WTC11 (cell line): ENCODE data around the gene PMM1. TPM values are rescaled to one million over a fixed set of nuclear protein-coding genes. Genes with fewer than 3 reads are reported as not detected.
A peak's percentile ranks its signal among the peaks of the same experiment; 100 is the strongest.

Source experiments
- ATAC-seq: fragments of 200-7000 bp; cut with Tn5 transposase; 2 replicates; pipeline ENCODE4 v1.10.0; 2021; ENCODE audit warnings: mild to moderate bottlenecking, moderate library complexity
- CTCF ChIA-PET: fragments of 300-600 bp; sonication (Branson Sonifier 250); formaldehyde crosslinking; loops from one replicate; lab custom pipeline; 2021; ENCODE audit warnings: antibody characterized with exemption; lab: Charles Lee
- POLR2A ChIA-PET: fragments of 350-600 bp; sonication (Branson Sonifier 250); formaldehyde crosslinking; loops from one replicate; lab custom pipeline; 2021; ENCODE audit warnings: antibody characterized with exemption; lab: Charles Lee
- DNase-seq: peaks from one replicate; pipeline ENCODE4 v3.0.0; 2021; ENCODE audit warnings: low spot score
- H3K27ac Mint-ChIP-seq: 2 replicates; pipeline ENCODE4 v1.8.0; 2021; ENCODE audit warnings: mixed read lengths
- H3K27me3 Mint-ChIP-seq: 2 replicates; pipeline ENCODE4 v1.8.0; 2021; ENCODE audit warnings: low read depth, mild to moderate bottlenecking, moderate library complexity, mixed read lengths
- H3K36me3 Mint-ChIP-seq: 2 replicates; pipeline ENCODE4 v1.8.0; 2021; ENCODE audit warnings: mixed read lengths
- H3K4me1 Mint-ChIP-seq: 2 replicates; pipeline ENCODE4 v1.8.0; 2022; ENCODE audit warnings: mixed read lengths
- H3K4me3 Mint-ChIP-seq: 2 replicates; pipeline ENCODE4 v1.8.0; 2021; ENCODE audit warnings: mild to moderate bottlenecking, moderate library complexity, mixed read lengths
- H3K9me3 Mint-ChIP-seq: 2 replicates; pipeline ENCODE4 v1.8.0; 2021; ENCODE audit warnings: mixed read lengths
- AR ChIP-seq: fragments of 250-450 bp; sonication (Bioruptor Pico); IDR thresholded peaks from 2 replicates; pipeline ENCODE4 v1.9.0; 2021; ENCODE audit warnings: mild to moderate bottlenecking
- ARID4B ChIP-seq: sonication (generic); formaldehyde crosslinking; IDR thresholded peaks from 2 replicates; pipeline ENCODE4 v1.8.0; 2023; ENCODE audit warnings: missing genetic modification reagents, mild to moderate bottlenecking, borderline replicate concordance
- ATF1 ChIP-seq: sonication (generic); formaldehyde crosslinking; IDR thresholded peaks from 2 replicates; pipeline ENCODE4 v1.8.1; 2023; ENCODE audit warnings: mild to moderate bottlenecking, moderate library complexity, missing genetic modification reagents
- CBFB ChIP-seq: sonication (generic); formaldehyde crosslinking; IDR thresholded peaks from 2 replicates; pipeline ENCODE4 v1.8.1; 2022; ENCODE audit warnings: mild to moderate bottlenecking, low read depth, missing genetic modification reagents
- E2F1 ChIP-seq: sonication (generic); formaldehyde crosslinking; IDR thresholded peaks from 2 replicates; pipeline ENCODE4 v1.8.0; 2022; ENCODE audit warnings: mild to moderate bottlenecking, missing genetic modification reagents
- E2F4 ChIP-seq: sonication (generic); formaldehyde crosslinking; IDR thresholded peaks from 2 replicates; pipeline ENCODE4 v1.8.1; 2022; ENCODE audit warnings: low read depth, mild to moderate bottlenecking, moderate library complexity, missing genetic modification reagents, borderline replicate concordance
- EMX1 ChIP-seq: fragments of 250-450 bp; sonication (Bioruptor Pico); IDR thresholded peaks from 2 replicates; pipeline ENCODE4 v1.8.0; 2021; ENCODE audit warnings: mild to moderate bottlenecking
- ESRRA ChIP-seq: sonication (generic); formaldehyde crosslinking; IDR thresholded peaks from 2 replicates; pipeline ENCODE4 v1.8.1; 2022; ENCODE audit warnings: mild to moderate bottlenecking, missing genetic modification reagents, borderline replicate concordance
- ETV6 ChIP-seq: sonication (generic); formaldehyde crosslinking; IDR thresholded peaks from 2 replicates; pipeline ENCODE4 v1.8.1; 2022; ENCODE audit warnings: mild to moderate bottlenecking, missing genetic modification reagents
- FOXK1 ChIP-seq: sonication (generic); formaldehyde crosslinking; IDR thresholded peaks from 2 replicates; pipeline ENCODE4 v1.8.0; 2022; ENCODE audit warnings: mild to moderate bottlenecking, moderate library complexity, missing genetic modification reagents
- FOXP1 ChIP-seq: sonication (generic); formaldehyde crosslinking; IDR thresholded peaks from 2 replicates; pipeline ENCODE4 v1.8.0; 2022; ENCODE audit warnings: missing genetic modification reagents, mild to moderate bottlenecking, moderate library complexity, borderline replicate concordance
- FOXP4 ChIP-seq: sonication (generic); formaldehyde crosslinking; IDR thresholded peaks from 2 replicates; pipeline ENCODE4 v1.8.0; 2022; ENCODE audit warnings: mild to moderate bottlenecking, missing genetic modification reagents
- GABPB1 ChIP-seq: sonication (generic); formaldehyde crosslinking; IDR thresholded peaks from 2 replicates; pipeline ENCODE4 v1.8.1; 2023; ENCODE audit warnings: mild to moderate bottlenecking, missing genetic modification reagents
- GTF2I ChIP-seq: fragments of 250-450 bp; sonication (Bioruptor Pico); conservative IDR thresholded peaks from 2 replicates; pipeline ENCODE4 v1.4.0; 2021; ENCODE audit warnings: mild to moderate bottlenecking
- JUN ChIP-seq: sonication (generic); formaldehyde crosslinking; IDR thresholded peaks from 2 replicates; pipeline ENCODE4 v1.8.0; 2023; ENCODE audit warnings: mild to moderate bottlenecking, missing genetic modification reagents
- MYBL2 ChIP-seq: sonication (generic); formaldehyde crosslinking; IDR thresholded peaks from 2 replicates; pipeline ENCODE4 v1.8.1; 2023; ENCODE audit warnings: mild to moderate bottlenecking, moderate library complexity, missing genetic modification reagents
- NFE2L1 ChIP-seq: sonication (generic); formaldehyde crosslinking; IDR thresholded peaks from 2 replicates; pipeline ENCODE4 v1.8.1; 2023; ENCODE audit warnings: missing genetic modification reagents
- SMAD4 ChIP-seq: sonication (generic); formaldehyde crosslinking; IDR thresholded peaks from 2 replicates; pipeline ENCODE4 v1.8.0; 2022; ENCODE audit warnings: mild to moderate bottlenecking, missing genetic modification reagents
- TEAD1 ChIP-seq: sonication (generic); formaldehyde crosslinking; IDR thresholded peaks from 2 replicates; pipeline ENCODE4 v1.8.0; 2022; ENCODE audit warnings: mild to moderate bottlenecking, missing genetic modification reagents
- USF2 ChIP-seq: sonication (generic); formaldehyde crosslinking; IDR thresholded peaks from 2 replicates; pipeline ENCODE4 v1.8.1; 2023; ENCODE audit warnings: mild to moderate bottlenecking, missing genetic modification reagents, moderate library complexity
- ZNF219 ChIP-seq: sonication (generic); formaldehyde crosslinking; IDR thresholded peaks from 2 replicates; pipeline ENCODE4 v1.8.0; 2023; ENCODE audit warnings: missing genetic modification reagents, mild to moderate bottlenecking, borderline replicate concordance
- ZNF263 ChIP-seq: sonication (generic); formaldehyde crosslinking; IDR thresholded peaks from 2 replicates; pipeline ENCODE4 v1.8.1; 2022; ENCODE audit warnings: low read depth, mild to moderate bottlenecking, moderate library complexity, missing genetic modification reagents
- ZNF317 ChIP-seq: sonication (generic); formaldehyde crosslinking; IDR thresholded peaks from 2 replicates; pipeline ENCODE4 v1.8.1; 2023; ENCODE audit warnings: low read depth, mild to moderate bottlenecking, moderate library complexity, missing genetic modification reagents, borderline replicate concordance
- ZNF396 ChIP-seq: fragments of 250-450 bp; sonication (Bioruptor Pico); IDR thresholded peaks from 2 replicates; pipeline ENCODE4 v1.8.0; 2021; ENCODE audit warnings: mild to moderate bottlenecking, moderate library complexity, borderline replicate concordance
- total RNA-seq: library from RNA; stranded (reverse); gene quantifications from 3 replicates; pipeline ENCODE4 v1.2.3, GENCODE V29; 2021

PMM1 gene
- total RNA-seq, 1 experiment from 2014 or later = 15.7 TPM

GRCh38 chr22:41621099-41621910, 31.7 kb upstream of the PMM1 start, which contains the start of gene XRCC6:
Gene XRCC6, plus strand, starts transcription at chr22:41621295. Its CDS starts 710 bp downstream, at chr22:41622005.
- Mint-ChIP-seq H3K4me3 (peak within 1 kb of the TSS; percentile 94), H3K27ac (peak within 1 kb of the TSS; percentile 99), H3K36me3 (peaks cover 28% of the 10 kb centered on the region), H3K4me1 (peaks cover 20% of the 10 kb centered on the region), H3K9me3 (no peaks in the 10 kb centered on the region), H3K27me3 (no peaks in the 10 kb centered on the region; the same call in 1 of the 2 replicates)
- ChIA-PET POLR2A (interaction anchor here (0.6 to 2.0 kb wide), 10 partner anchors 9 to 384 kb away, joined by 3 to 12 read pairs (median 4); partner anchors contain the start of genes ACO2, PHF5A, PMM1 and TOB2), CTCF (interaction anchor here (0.8 to 7.1 kb wide), 15 partner anchors 10 to 240 kb away, joined by 3 to 45 read pairs (median 5); partner anchors contain the start of genes ACO2, PHF5A, PMM1 and POLR3H)
- ATAC-seq (peak; percentile 92), DNase-seq (peak; percentile 100)
- TF ChIP-seq MYBL2 (CRISPR knock-in tag) (peak; percentile 70), GTF2I (CRISPR knock-in tag) (no peak), USF2 (CRISPR knock-in tag) (peak; percentile 13; the same call in 1 of the 2 replicates), ATF1 (CRISPR knock-in tag) (peak; percentile 87; the same call in 1 of the 2 replicates), GABPB1 (CRISPR knock-in tag) (peak; percentile 4; the same call in 1 of the 2 replicates), FOXP4 (CRISPR knock-in tag) (peak; percentile 82), ZNF263 (no peak), ETV6 (CRISPR knock-in tag) (peak; percentile 69; the same call in 1 of the 2 replicates), E2F1 (CRISPR knock-in tag) (peak; percentile 79; the same call in 1 of the 2 replicates), AR (no peak; the same call in 1 of the 2 replicates), JUN (CRISPR knock-in tag) (peak; percentile 87; the same call in 1 of the 2 replicates), ARID4B (CRISPR knock-in tag) (peak; percentile 85), NFE2L1 (CRISPR knock-in tag) (peak; percentile 84), E2F4 (CRISPR knock-in tag) (0 out of 2 replicates have a peak, but pooled peaks have one; percentile 29), ESRRA (CRISPR knock-in tag) (no peak; the same call in 1 of the 2 replicates), FOXK1 (CRISPR knock-in tag) (peak; percentile 85), TEAD1 (CRISPR knock-in tag) (peak; percentile 74), FOXP1 (peak; percentile 85; the same call in 1 of the 2 replicates), SMAD4 (CRISPR knock-in tag) (peak; percentile 74; the same call in 1 of the 2 replicates), CBFB (CRISPR knock-in tag) (peak; percentile 80; the same call in 1 of the 2 replicates), EMX1 (no peak), ZNF219 (CRISPR knock-in tag) (peak; percentile 75; the same call in 1 of the 2 replicates), ZNF317 (CRISPR knock-in tag) (no peak), ZNF396 (CRISPR knock-in tag) (no peak)
